Right ventricle myocardium inferior (tissue), 1 donor: ENCODE results near the gene C11orf16. TPM values are rescaled to one million over a fixed set of nuclear protein-coding genes. Genes with fewer than 3 reads are reported as not detected.
"Not testable (repeated sequence)": the region's sequence is repeated elsewhere in the genome, so short reads cannot be mapped to it uniquely, and the experiment has no call there.

ENCODE experiments used
- ATAC-seq: fragments of 200-7000 bp; cut with Tn5 transposase; one replicate; pipeline ENCODE4 v1.9.1; 2020; ENCODE audit warnings: mild to moderate bottlenecking, moderate library complexity
- DNase-seq: peaks from one replicate; pipeline ENCODE4 v3.0.0; 2021; ENCODE audit errors: missing footprints
- intact Hi-C: fragments of 100-400 bp; cut with DNase I; formaldehyde crosslinking; loops from one replicate; pipeline ENCODE4 v1.11.0; 2022
- total RNA-seq: library from RNA; stranded (reverse); fragmentation: NEBNext Ultra II Directional; extraction: Animal tissue kit (Norgen Biotek cat#: 25700); gene quantifications from one replicate; pipeline ENCODE4 v1.2.1, GENCODE V29; 2021
- donor health status: DM: no; HTN: yes; CAD: no; lungs with severe emphysema.

C11orf16 gene
- total RNA-seq, 1 donor from 2014 or later, result not detected

- intact Hi-C loops, result loop anchor here (5.0 kb wide), 3 partner anchors 38 to 228 kb away; partner anchors contain the start of genes RPL27A, TMEM9B and TRIM66
- no peak for DNase-seq
- peak; percentile 21 for ATAC-seq
These were observed 22.1 kb downstream of the C11orf16 start for GRCh38 chr11:8910649-8911026.

GRCh38 chr11:8908099-8908498 lies 24.6 kb downstream of the C11orf16 start:
- no peak for ATAC-seq
- no peak for DNase-seq
- intact Hi-C loops, result no loop called here

GRCh38 chr11:8907116-8907515 lies 25.6 kb downstream of the C11orf16 start:
- intact Hi-C loops, result no loop called here
- DNase-seq, result no peak
- no peak for ATAC-seq

GRCh38 chr11:8905528-8906165 lies 27.1 kb downstream of the C11orf16 start:
- intact Hi-C loops, result no loop called here
- no peak for DNase-seq
- ATAC-seq, result no peak

GRCh38 chr11:8899119-8899753 lies 33.5 kb downstream of the C11orf16 start:
- intact Hi-C loops, result no loop called here
- no peak for ATAC-seq

GRCh38 chr11:8891185-8891584 lies 41.6 kb downstream of the C11orf16 start:
- DNase-seq, intact Hi-C loops, ATAC-seq: not testable (repeated sequence)

More at GRCh38 chr11:8899119-8899753, 33.5 kb downstream of the C11orf16 start:
- no peak for DNase-seq

GRCh38 chr11:8886322-8886721 lies 46.4 kb downstream of the C11orf16 start:
- intact Hi-C loops, result no loop called here
- no peak for ATAC-seq
- DNase-seq, result no peak

- DNase-seq, ATAC-seq, intact Hi-C loops: not testable (repeated sequence)
These were observed 51.2 kb downstream of the C11orf16 start for GRCh38 chr11:8881585-8881984.

GRCh38 chr11:8878771-8879170 lies 54.0 kb downstream of the C11orf16 start:
- intact Hi-C loops, result no loop called here
- no peak for ATAC-seq

GRCh38 chr11:8873741-8874405 lies 58.9 kb downstream of the C11orf16 start:
- intact Hi-C loops, result loop anchor here (5.0 kb wide), 1 partner anchor 38 kb away; the partner anchor contains the start of gene AKIP1
- DNase-seq (no peak), ATAC-seq (no peak)

More at GRCh38 chr11:8878771-8879170, 54.0 kb downstream of the C11orf16 start:
- no peak for DNase-seq

- DNase-seq (peak; percentile 47), ATAC-seq (no peak)
- intact Hi-C loops, result loop anchor here (5.0 kb wide), 1 partner anchor 40 kb away; the partner anchor contains the start of gene AKIP1
These were observed 60.8 kb downstream of the C11orf16 start for GRCh38 chr11:8871962-8872361.

GRCh38 chr11:8871171-8871775 lies 61.5 kb downstream of the C11orf16 start:
- intact Hi-C loops, result loop anchor here (5.0 kb wide), 1 partner anchor 41 kb away; the partner anchor contains the start of gene AKIP1
- DNase-seq (peak; percentile 81), ATAC-seq (peak; percentile 84)

GRCh38 chr11:8870411-8871170 lies 62.2 kb downstream of the C11orf16 start:
- intact Hi-C loops, result loop anchor here (5.0 kb wide), 1 partner anchor 42 kb away; the partner anchor contains the start of gene AKIP1
- peak; percentile 72 for DNase-seq
- peak; percentile 83 for ATAC-seq

Other genes with a start within 250 kb of the C11orf16 start
- gene AKIP1, start 21.8 kb downstream of the C11orf16 start, total RNA-seq, result 23.3 TPM
- gene ASCL3, start 10.1 kb upstream of the C11orf16 start, total RNA-seq, result not detected
- 46.1 TPM for gene TMEM9B, start 31.5 kb upstream of the C11orf16 start, total RNA-seq
- 0.76 TPM for gene NRIP3, start 71.1 kb upstream of the C11orf16 start, total RNA-seq
- gene SCUBE2, start 158.7 kb upstream of the C11orf16 start, total RNA-seq, result 1.3 TPM